WTC11 (cell line): ENCODE data around the gene TBX15. TPM values are rescaled to one million over a fixed set of nuclear protein-coding genes. Genes with fewer than 3 reads are reported as not detected.

Source experiments
- ATAC-seq: fragments of 200-7000 bp; cut with Tn5 transposase; 2 replicates; pipeline ENCODE4 v1.10.0; 2021; ENCODE audit warnings: mild to moderate bottlenecking, moderate library complexity
- CTCF ChIA-PET: fragments of 300-600 bp; sonication (Branson Sonifier 250); formaldehyde crosslinking; loops from one replicate; lab custom pipeline; 2021; ENCODE audit warnings: antibody characterized with exemption; lab: Charles Lee
- POLR2A ChIA-PET: fragments of 350-600 bp; sonication (Branson Sonifier 250); formaldehyde crosslinking; loops from one replicate; lab custom pipeline; 2021; ENCODE audit warnings: antibody characterized with exemption; lab: Charles Lee
- DNase-seq: peaks from one replicate; pipeline ENCODE4 v3.0.0; 2021; ENCODE audit warnings: low spot score
- H3K27ac Mint-ChIP-seq: 2 replicates; pipeline ENCODE4 v1.8.0; 2021; ENCODE audit warnings: mixed read lengths
- H3K27me3 Mint-ChIP-seq: 2 replicates; pipeline ENCODE4 v1.8.0; 2021; ENCODE audit warnings: low read depth, mild to moderate bottlenecking, moderate library complexity, mixed read lengths
- H3K36me3 Mint-ChIP-seq: 2 replicates; pipeline ENCODE4 v1.8.0; 2021; ENCODE audit warnings: mixed read lengths
- H3K4me1 Mint-ChIP-seq: 2 replicates; pipeline ENCODE4 v1.8.0; 2022; ENCODE audit warnings: mixed read lengths
- H3K4me3 Mint-ChIP-seq: 2 replicates; pipeline ENCODE4 v1.8.0; 2021; ENCODE audit warnings: mild to moderate bottlenecking, moderate library complexity, mixed read lengths
- H3K9me3 Mint-ChIP-seq: 2 replicates; pipeline ENCODE4 v1.8.0; 2021; ENCODE audit warnings: mixed read lengths
- NFE2L1 ChIP-seq: sonication (generic); formaldehyde crosslinking; IDR thresholded peaks from 2 replicates; pipeline ENCODE4 v1.8.1; 2023; ENCODE audit warnings: missing genetic modification reagents
- RELA ChIP-seq: sonication (generic); formaldehyde crosslinking; IDR thresholded peaks from 2 replicates; pipeline ENCODE4 v1.8.1; 2022; ENCODE audit warnings: missing genetic modification reagents, mild to moderate bottlenecking, borderline replicate concordance
- ZMAT4 ChIP-seq: fragments of 250-450 bp; sonication (Bioruptor Pico); IDR thresholded peaks from 2 replicates; pipeline ENCODE4 v1.9.0; 2021; ENCODE audit warnings: mild to moderate bottlenecking
- ZNF121 ChIP-seq: sonication (generic); formaldehyde crosslinking; IDR thresholded peaks from 2 replicates; pipeline ENCODE4 v1.8.0; 2023; ENCODE audit warnings: missing genetic modification reagents
- ZNF232 ChIP-seq: sonication (generic); formaldehyde crosslinking; IDR thresholded peaks from 2 replicates; pipeline ENCODE4 v1.8.0; 2022; ENCODE audit warnings: mild to moderate bottlenecking, missing genetic modification reagents
- total RNA-seq: library from RNA; stranded (reverse); gene quantifications from 3 replicates; pipeline ENCODE4 v1.2.3, GENCODE V29; 2021
- TF ChIP-seq, protein P1 (sequence below): sonication (generic); formaldehyde crosslinking; conservative IDR thresholded peaks from 2 replicates; pipeline ENCODE4 v1.8.1; 2022; ENCODE audit warnings: mild to moderate bottlenecking, missing genetic modification reagents
- TF ChIP-seq, protein P2 (sequence below): sonication (generic); formaldehyde crosslinking; IDR thresholded peaks from 2 replicates; pipeline ENCODE4 v1.8.1; 2023; ENCODE audit warnings: mild to moderate bottlenecking, missing genetic modification reagents, borderline replicate concordance
- TF ChIP-seq, protein P3 (sequence below): sonication (generic); formaldehyde crosslinking; IDR thresholded peaks from 2 replicates; pipeline ENCODE4 v1.8.0; 2023; ENCODE audit warnings: mild to moderate bottlenecking, missing genetic modification reagents
- TF ChIP-seq, protein P4 (sequence below): sonication (generic); formaldehyde crosslinking; IDR thresholded peaks from 2 replicates; pipeline ENCODE4 v1.8.0; 2022; ENCODE audit warnings: missing genetic modification reagents
- TF ChIP-seq, protein P5 (sequence below): sonication (generic); formaldehyde crosslinking; IDR thresholded peaks from 2 replicates; pipeline ENCODE4 v1.8.1; 2023; ENCODE audit warnings: mild to moderate bottlenecking, missing genetic modification reagents
- TF ChIP-seq, protein P6 (sequence below): sonication (generic); formaldehyde crosslinking; IDR thresholded peaks from 2 replicates; pipeline ENCODE4 v1.8.0; 2022; ENCODE audit warnings: mild to moderate bottlenecking, missing genetic modification reagents

Gene TBX15
- total RNA-seq, 1 experiment from 2014 or later, result 0.11 TPM

GRCh38 chr1:118881751-118882150, 106.4 kb downstream of the TBX15 start:
- POLR2A ChIA-PET, result no interaction called here
- H3K27me3 Mint-ChIP-seq, result no peaks in the 10 kb centered on the region
- ATAC-seq (no peak), DNase-seq (no peak)
- peaks cover 6% of the 10 kb centered on the region; the same call in 1 of the 2 replicates for H3K4me1 Mint-ChIP-seq
- 0 out of 2 replicates have a peak, but pooled peaks cover 3% of the 10 kb centered on the region for H3K9me3 Mint-ChIP-seq
- CTCF ChIA-PET, result no interaction called here
- TF ChIP-seq, protein P1, sequence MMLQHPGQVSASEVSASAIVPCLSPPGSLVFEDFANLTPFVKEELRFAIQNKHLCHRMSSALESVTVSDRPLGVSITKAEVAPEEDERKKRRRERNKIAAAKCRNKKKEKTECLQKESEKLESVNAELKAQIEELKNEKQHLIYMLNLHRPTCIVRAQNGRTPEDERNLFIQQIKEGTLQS (CRISPR knock-in tag), result no peak
- TF ChIP-seq, protein P2, sequence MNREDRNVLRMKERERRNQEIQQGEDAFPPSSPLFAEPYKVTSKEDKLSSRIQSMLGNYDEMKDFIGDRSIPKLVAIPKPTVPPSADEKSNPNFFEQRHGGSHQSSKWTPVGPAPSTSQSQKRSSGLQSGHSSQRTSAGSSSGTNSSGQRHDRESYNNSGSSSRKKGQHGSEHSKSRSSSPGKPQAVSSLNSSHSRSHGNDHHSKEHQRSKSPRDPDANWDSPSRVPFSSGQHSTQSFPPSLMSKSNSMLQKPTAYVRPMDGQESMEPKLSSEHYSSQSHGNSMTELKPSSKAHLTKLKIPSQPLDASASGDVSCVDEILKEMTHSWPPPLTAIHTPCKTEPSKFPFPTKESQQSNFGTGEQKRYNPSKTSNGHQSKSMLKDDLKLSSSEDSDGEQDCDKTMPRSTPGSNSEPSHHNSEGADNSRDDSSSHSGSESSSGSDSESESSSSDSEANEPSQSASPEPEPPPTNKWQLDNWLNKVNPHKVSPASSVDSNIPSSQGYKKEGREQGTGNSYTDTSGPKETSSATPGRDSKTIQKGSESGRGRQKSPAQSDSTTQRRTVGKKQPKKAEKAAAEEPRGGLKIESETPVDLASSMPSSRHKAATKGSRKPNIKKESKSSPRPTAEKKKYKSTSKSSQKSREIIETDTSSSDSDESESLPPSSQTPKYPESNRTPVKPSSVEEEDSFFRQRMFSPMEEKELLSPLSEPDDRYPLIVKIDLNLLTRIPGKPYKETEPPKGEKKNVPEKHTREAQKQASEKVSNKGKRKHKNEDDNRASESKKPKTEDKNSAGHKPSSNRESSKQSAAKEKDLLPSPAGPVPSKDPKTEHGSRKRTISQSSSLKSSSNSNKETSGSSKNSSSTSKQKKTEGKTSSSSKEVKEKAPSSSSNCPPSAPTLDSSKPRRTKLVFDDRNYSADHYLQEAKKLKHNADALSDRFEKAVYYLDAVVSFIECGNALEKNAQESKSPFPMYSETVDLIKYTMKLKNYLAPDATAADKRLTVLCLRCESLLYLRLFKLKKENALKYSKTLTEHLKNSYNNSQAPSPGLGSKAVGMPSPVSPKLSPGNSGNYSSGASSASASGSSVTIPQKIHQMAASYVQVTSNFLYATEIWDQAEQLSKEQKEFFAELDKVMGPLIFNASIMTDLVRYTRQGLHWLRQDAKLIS (CRISPR knock-in tag), result no peak
- TF ChIP-seq, protein P3, sequence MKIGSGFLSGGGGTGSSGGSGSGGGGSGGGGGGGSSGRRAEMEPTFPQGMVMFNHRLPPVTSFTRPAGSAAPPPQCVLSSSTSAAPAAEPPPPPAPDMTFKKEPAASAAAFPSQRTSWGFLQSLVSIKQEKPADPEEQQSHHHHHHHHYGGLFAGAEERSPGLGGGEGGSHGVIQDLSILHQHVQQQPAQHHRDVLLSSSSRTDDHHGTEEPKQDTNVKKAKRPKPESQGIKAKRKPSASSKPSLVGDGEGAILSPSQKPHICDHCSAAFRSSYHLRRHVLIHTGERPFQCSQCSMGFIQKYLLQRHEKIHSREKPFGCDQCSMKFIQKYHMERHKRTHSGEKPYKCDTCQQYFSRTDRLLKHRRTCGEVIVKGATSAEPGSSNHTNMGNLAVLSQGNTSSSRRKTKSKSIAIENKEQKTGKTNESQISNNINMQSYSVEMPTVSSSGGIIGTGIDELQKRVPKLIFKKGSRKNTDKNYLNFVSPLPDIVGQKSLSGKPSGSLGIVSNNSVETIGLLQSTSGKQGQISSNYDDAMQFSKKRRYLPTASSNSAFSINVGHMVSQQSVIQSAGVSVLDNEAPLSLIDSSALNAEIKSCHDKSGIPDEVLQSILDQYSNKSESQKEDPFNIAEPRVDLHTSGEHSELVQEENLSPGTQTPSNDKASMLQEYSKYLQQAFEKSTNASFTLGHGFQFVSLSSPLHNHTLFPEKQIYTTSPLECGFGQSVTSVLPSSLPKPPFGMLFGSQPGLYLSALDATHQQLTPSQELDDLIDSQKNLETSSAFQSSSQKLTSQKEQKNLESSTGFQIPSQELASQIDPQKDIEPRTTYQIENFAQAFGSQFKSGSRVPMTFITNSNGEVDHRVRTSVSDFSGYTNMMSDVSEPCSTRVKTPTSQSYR (CRISPR knock-in tag), result no peak
- TF ChIP-seq RELA (CRISPR knock-in tag), result no peak
- no peak for TF ChIP-seq ZMAT4 (CRISPR knock-in tag)
- H3K4me3 Mint-ChIP-seq, result no peak overlapping the region
- no peaks in the 10 kb centered on the region for H3K36me3 Mint-ChIP-seq
- H3K27ac Mint-ChIP-seq, result no peak overlapping the region

GRCh38 chr1:118878661-118879060, 109.5 kb downstream of the TBX15 start:
- Mint-ChIP-seq H3K9me3 (no peaks in the 10 kb centered on the region), H3K36me3 (no peaks in the 10 kb centered on the region), H3K27me3 (no peaks in the 10 kb centered on the region), H3K27ac (no peak overlapping the region), H3K4me1 (peaks cover 6% of the 10 kb centered on the region; the same call in 1 of the 2 replicates), H3K4me3 (no peak overlapping the region)
- ChIA-PET POLR2A (no interaction called here), CTCF (no interaction called here)
- DNase-seq (no peak), ATAC-seq (no peak)
- TF ChIP-seq, protein P4, sequence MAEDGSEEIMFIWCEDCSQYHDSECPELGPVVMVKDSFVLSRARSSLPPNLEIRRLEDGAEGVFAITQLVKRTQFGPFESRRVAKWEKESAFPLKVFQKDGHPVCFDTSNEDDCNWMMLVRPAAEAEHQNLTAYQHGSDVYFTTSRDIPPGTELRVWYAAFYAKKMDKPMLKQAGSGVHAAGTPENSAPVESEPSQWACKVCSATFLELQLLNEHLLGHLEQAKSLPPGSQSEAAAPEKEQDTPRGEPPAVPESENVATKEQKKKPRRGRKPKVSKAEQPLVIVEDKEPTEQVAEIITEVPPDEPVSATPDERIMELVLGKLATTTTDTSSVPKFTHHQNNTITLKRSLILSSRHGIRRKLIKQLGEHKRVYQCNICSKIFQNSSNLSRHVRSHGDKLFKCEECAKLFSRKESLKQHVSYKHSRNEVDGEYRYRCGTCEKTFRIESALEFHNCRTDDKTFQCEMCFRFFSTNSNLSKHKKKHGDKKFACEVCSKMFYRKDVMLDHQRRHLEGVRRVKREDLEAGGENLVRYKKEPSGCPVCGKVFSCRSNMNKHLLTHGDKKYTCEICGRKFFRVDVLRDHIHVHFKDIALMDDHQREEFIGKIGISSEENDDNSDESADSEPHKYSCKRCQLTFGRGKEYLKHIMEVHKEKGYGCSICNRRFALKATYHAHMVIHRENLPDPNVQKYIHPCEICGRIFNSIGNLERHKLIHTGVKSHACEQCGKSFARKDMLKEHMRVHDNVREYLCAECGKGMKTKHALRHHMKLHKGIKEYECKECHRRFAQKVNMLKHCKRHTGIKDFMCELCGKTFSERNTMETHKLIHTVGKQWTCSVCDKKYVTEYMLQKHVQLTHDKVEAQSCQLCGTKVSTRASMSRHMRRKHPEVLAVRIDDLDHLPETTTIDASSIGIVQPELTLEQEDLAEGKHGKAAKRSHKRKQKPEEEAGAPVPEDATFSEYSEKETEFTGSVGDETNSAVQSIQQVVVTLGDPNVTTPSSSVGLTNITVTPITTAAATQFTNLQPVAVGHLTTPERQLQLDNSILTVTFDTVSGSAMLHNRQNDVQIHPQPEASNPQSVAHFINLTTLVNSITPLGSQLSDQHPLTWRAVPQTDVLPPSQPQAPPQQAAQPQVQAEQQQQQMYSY (CRISPR knock-in tag), result no peak
- TF ChIP-seq, protein P1 (CRISPR knock-in tag), result no peak
- TF ChIP-seq ZNF121 (CRISPR knock-in tag) (no peak), ZNF232 (no peak), NFE2L1 (CRISPR knock-in tag) (no peak)
- TF ChIP-seq, protein P5, sequence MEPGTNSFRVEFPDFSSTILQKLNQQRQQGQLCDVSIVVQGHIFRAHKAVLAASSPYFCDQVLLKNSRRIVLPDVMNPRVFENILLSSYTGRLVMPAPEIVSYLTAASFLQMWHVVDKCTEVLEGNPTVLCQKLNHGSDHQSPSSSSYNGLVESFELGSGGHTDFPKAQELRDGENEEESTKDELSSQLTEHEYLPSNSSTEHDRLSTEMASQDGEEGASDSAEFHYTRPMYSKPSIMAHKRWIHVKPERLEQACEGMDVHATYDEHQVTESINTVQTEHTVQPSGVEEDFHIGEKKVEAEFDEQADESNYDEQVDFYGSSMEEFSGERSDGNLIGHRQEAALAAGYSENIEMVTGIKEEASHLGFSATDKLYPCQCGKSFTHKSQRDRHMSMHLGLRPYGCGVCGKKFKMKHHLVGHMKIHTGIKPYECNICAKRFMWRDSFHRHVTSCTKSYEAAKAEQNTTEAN (CRISPR knock-in tag), result no peak
- TF ChIP-seq, protein P6, sequence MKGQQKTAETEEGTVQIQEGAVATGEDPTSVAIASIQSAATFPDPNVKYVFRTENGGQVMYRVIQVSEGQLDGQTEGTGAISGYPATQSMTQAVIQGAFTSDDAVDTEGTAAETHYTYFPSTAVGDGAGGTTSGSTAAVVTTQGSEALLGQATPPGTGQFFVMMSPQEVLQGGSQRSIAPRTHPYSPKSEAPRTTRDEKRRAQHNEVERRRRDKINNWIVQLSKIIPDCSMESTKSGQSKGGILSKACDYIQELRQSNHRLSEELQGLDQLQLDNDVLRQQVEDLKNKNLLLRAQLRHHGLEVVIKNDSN (CRISPR knock-in tag), result no peak
- TF ChIP-seq, all 79 proteins: peak for 0
